Caco-2 (cell line): Measurements from ENCODE around the gene UBE3A. TPM values are rescaled to one million over a fixed set of nuclear protein-coding genes. Genes with fewer than 3 reads are reported as not detected.

ENCODE experiments used
- BruUV-seq: library from RNA; stranded (reverse); fragments of 400-500 nt; replicated peaks from 2 replicates; lab custom pipeline; 2021; lab: Mats Ljungman, UMichigan
- CTCF ChIA-PET: fragments of 300-600 bp; sonication (Branson Sonifier 250); formaldehyde crosslinking; loops from one replicate; lab custom pipeline; 2022; ENCODE audit warnings: antibody characterized with exemption; lab: Charles Lee
- POLR2A ChIA-PET: fragments of 300-600 bp; sonication (Branson Sonifier 250); formaldehyde crosslinking; loops from one replicate; lab custom pipeline; 2022; ENCODE audit warnings: antibody characterized with exemption; lab: Charles Lee
- DNase-seq, 2 experiments: peaks; one replicate each; pipeline versions ENCODE4 v3.0.0 to v3.0.0-alpha.2; 2020 to 2022
- H3K27me3 ChIP-seq: replicated peaks from 2 replicates; pipeline ENCODE4 v1.6.0; 2011; ENCODE audit warnings: low read length; ENCODE audit not compliant: control insufficient read depth, insufficient read depth
- H3K36me3 ChIP-seq: 2 replicates; pipeline ENCODE4 v1.5.1; 2011; ENCODE audit warnings: low read length; ENCODE audit not compliant: control insufficient read depth, insufficient read depth
- H3K4me1 ChIP-seq: fragments of 250-450 bp; sonication (Bioruptor Pico); 2 replicates; pipeline ENCODE4 v1.5.1; 2020; ENCODE audit warnings: mild to moderate bottlenecking
- H3K4me3 ChIP-seq: 2 replicates; pipeline ENCODE4 v1.5.1; 2011; ENCODE audit warnings: low read depth, mild to moderate bottlenecking, control low read depth, low read length
- H3K9me3 ChIP-seq: fragments of 250-450 bp; sonication (Bioruptor Pico); 2 replicates; pipeline ENCODE4 v1.5.1; 2020; ENCODE audit warnings: mild to moderate bottlenecking, moderate library complexity
- H3K27ac Mint-ChIP-seq: one replicate; pipeline ENCODE4 v1.8.0; 2022; ENCODE audit warnings: mixed read lengths; ENCODE audit not compliant: unreplicated experiment
- H3K27me3 Mint-ChIP-seq: one replicate; pipeline ENCODE4 v1.8.0; 2022; ENCODE audit warnings: mixed read lengths; ENCODE audit not compliant: insufficient read depth, unreplicated experiment
- H3K36me3 Mint-ChIP-seq: one replicate; pipeline ENCODE4 v1.8.0; 2022; ENCODE audit warnings: mild to moderate bottlenecking, mixed read lengths; ENCODE audit not compliant: insufficient read depth, unreplicated experiment
- H3K4me1 Mint-ChIP-seq: one replicate; pipeline ENCODE4 v1.8.0; 2022; ENCODE audit warnings: low read depth, mixed read lengths; ENCODE audit not compliant: unreplicated experiment
- H3K4me3 Mint-ChIP-seq: one replicate; pipeline ENCODE4 v1.8.0; 2022; ENCODE audit warnings: mild to moderate bottlenecking, moderate library complexity, mixed read lengths; ENCODE audit not compliant: unreplicated experiment
- H3K9me3 Mint-ChIP-seq: one replicate; pipeline ENCODE4 v1.8.0; 2022; ENCODE audit warnings: mixed read lengths; ENCODE audit not compliant: unreplicated experiment
- CTCF ChIP-seq, 2 experiments: fragments of 200-600 bp in 1 of 2; IDR thresholded peaks; 1 replicate in 1 of 2; 2 replicates in 1 of 2; pipeline versions ENCODE4 v1.5.1 to v1.8.0; 2011 to 2022; ENCODE audit warnings: antibody characterized with exemption in 1 of 2, control low read depth in 1 of 2, inconsistent platforms in 1 of 2, low read depth in 1 of 2, low read length in 1 of 2, mild to moderate bottlenecking in 1 of 2, moderate library complexity in 1 of 2; ENCODE audit not compliant: insufficient read depth in 1 of 2, severe bottlenecking in 1 of 2, unreplicated experiment in 1 of 2
- intact Hi-C: fragments of 100-400 bp; cut with micrococcal nuclease; formaldehyde crosslinking; loops from one replicate; pipeline ENCODE4 v1.10.0; 2022; ENCODE audit not compliant: unreplicated experiment
- total RNA-seq: library from RNA; stranded (reverse); gene quantifications from 2 replicates; pipeline ENCODE4 v1.2.3, GENCODE V29; 2022

The UBE3A gene
- total RNA-seq, 1 experiment from 2014 or later, result 125 TPM

GRCh38 chr15:25391971-25392721 is 46.7 kb downstream of the UBE3A start:
- no TSS peak for BruUV-seq
- intact Hi-C loops, result no loop called here
- no peak for TF ChIP-seq CTCF (IDR thresholded peaks at IDR 0.05; ENCODE audit: insufficient read depth in 1 of 2, low read depth in 1 of 2, low read length in 1 of 2, severe bottlenecking in 1 of 2, unreplicated experiment in 1 of 2)
- no peak for DNase-seq
- Histone ChIP-seq H3K36me3 (peaks cover 4% of the 10 kb centered on the region), H3K4me1 (no peaks in the 10 kb centered on the region), H3K4me3 (no peak overlapping the region), H3K9me3 (no peaks in the 10 kb centered on the region), H3K27me3 (no peaks in the 10 kb centered on the region)
- no peak overlapping the region for H3K27ac Mint-ChIP-seq
- no peaks in the 10 kb centered on the region for H3K27me3 Mint-ChIP-seq
- H3K4me1 Mint-ChIP-seq, result no peaks in the 10 kb centered on the region
- H3K9me3 Mint-ChIP-seq, result no peaks in the 10 kb centered on the region
- peaks cover 31% of the 10 kb centered on the region for H3K36me3 Mint-ChIP-seq
- H3K4me3 Mint-ChIP-seq, result no peak overlapping the region
- POLR2A ChIA-PET, result no interaction called here
- CTCF ChIA-PET, result no interaction called here

GRCh38 chr15:25385986-25386385 is 52.8 kb downstream of the UBE3A start:
- POLR2A ChIA-PET, result no interaction called here
- H3K27me3 Mint-ChIP-seq, result no peaks in the 10 kb centered on the region

GRCh38 chr15:25381579-25381978 is 57.2 kb downstream of the UBE3A start:
- Mint-ChIP-seq H3K27ac (no peak overlapping the region), H3K27me3 (no peaks in the 10 kb centered on the region), H3K36me3 (peaks cover 50% of the 10 kb centered on the region), H3K4me3 (no peak overlapping the region), H3K4me1 (peaks cover 30% of the 10 kb centered on the region), H3K9me3 (no peaks in the 10 kb centered on the region)
- Histone ChIP-seq H3K27me3 (no peaks in the 10 kb centered on the region), H3K4me3 (no peak overlapping the region), H3K36me3 (no peaks in the 10 kb centered on the region; the same call in 1 of the 2 replicates), H3K9me3 (no peaks in the 10 kb centered on the region), H3K4me1 (no peaks in the 10 kb centered on the region)
- intact Hi-C loops, result no loop called here
- POLR2A ChIA-PET, result no interaction called here
- CTCF ChIA-PET, result no interaction called here
- DNase-seq, result no peak
- TF ChIP-seq CTCF (IDR thresholded peaks at IDR 0.05; ENCODE audit: insufficient read depth in 1 of 2, low read depth in 1 of 2, low read length in 1 of 2, severe bottlenecking in 1 of 2, unreplicated experiment in 1 of 2), result no peak
- BruUV-seq, result no TSS peak

More at GRCh38 chr15:25385986-25386385, 52.8 kb downstream of the UBE3A start:
- CTCF ChIA-PET, result no interaction called here
- DNase-seq, result no peak
- no peak overlapping the region for H3K4me3 Mint-ChIP-seq
- H3K27me3 ChIP-seq, result no peaks in the 10 kb centered on the region
- TF ChIP-seq CTCF (IDR thresholded peaks at IDR 0.05; ENCODE audit: insufficient read depth in 1 of 2, low read depth in 1 of 2, low read length in 1 of 2, severe bottlenecking in 1 of 2, unreplicated experiment in 1 of 2), result no peak
- peaks cover 19% of the 10 kb centered on the region for H3K4me1 Mint-ChIP-seq
- no peaks in the 10 kb centered on the region for H3K9me3 Mint-ChIP-seq
- peaks cover 57% of the 10 kb centered on the region for H3K36me3 Mint-ChIP-seq
- no TSS peak for BruUV-seq
- intact Hi-C loops, result no loop called here
- H3K4me3 ChIP-seq, result no peak overlapping the region
- no peaks in the 10 kb centered on the region for H3K4me1 ChIP-seq
- peaks cover 2% of the 10 kb centered on the region; the same call in 1 of the 2 replicates for H3K36me3 ChIP-seq
- H3K27ac Mint-ChIP-seq, result no peak overlapping the region
- no peaks in the 10 kb centered on the region for H3K9me3 ChIP-seq
